K562 (cell line): ENCODE measurements around the gene ALDH16A1. TPM values are rescaled to one million over a fixed set of nuclear protein-coding genes. Genes with fewer than 3 reads are reported as not detected.

Experiments
- CHD7 ChIP-seq: fragments of 200-600 bp; sonication (generic); IDR thresholded peaks from one replicate; pipeline ENCODE4 v1.6.1; 2012; ENCODE audit warnings: mild to moderate bottlenecking, low read depth, low read length, inconsistent platforms
- E2F1 ChIP-seq: sonication (generic); formaldehyde crosslinking; IDR thresholded peaks from 2 replicates; pipeline ENCODE4 v1.8.1; 2023; ENCODE audit warnings: mild to moderate bottlenecking, missing genetic modification reagents, moderate library complexity
- ELK1 ChIP-seq: sonication (generic); formaldehyde crosslinking; IDR thresholded peaks from 2 replicates; pipeline ENCODE4 v1.8.1; 2022; ENCODE audit warnings: missing genetic modification reagents
- MLLT1 ChIP-seq, 2 experiments: fragments of 450-650 bp; IDR thresholded peaks; 2 replicates each; pipeline ENCODE4 v1.6.1; 2016
- PHF21A ChIP-seq: fragments of 450-650 bp; IDR thresholded peaks from 2 replicates; pipeline ENCODE4 v1.6.1; 2017; ENCODE audit warnings: low read depth, borderline replicate concordance
- PKNOX1 ChIP-seq: fragments of 450-650 bp; IDR thresholded peaks from 2 replicates; pipeline ENCODE4 v1.6.1; 2016
- SMARCA5 ChIP-seq: fragments of 450-650 bp; IDR thresholded peaks from 2 replicates; pipeline ENCODE4 v1.6.1; 2016
- VEZF1 ChIP-seq: fragments of 200-800 bp; sonication (Bioruptor generic); IDR thresholded peaks from 2 replicates; pipeline ENCODE4 v1.6.1; 2017; ENCODE audit warnings: missing genetic modification characterization, missing compliant biosample characterization
- ZFX ChIP-seq: sonication (generic); formaldehyde crosslinking; IDR thresholded peaks from 2 replicates; pipeline ENCODE4 v1.8.0; 2022; ENCODE audit warnings: mild to moderate bottlenecking, missing genetic modification reagents, moderate library complexity
- polyA plus RNA-seq, 8 experiments: library from polyadenylated mRNA; depleted of rRNA in 4 of 8; stranded (reverse) in 5 of 8; unstranded in 3 of 8; fragments of >200 nt; fragmentation: Nextera tagmentation in 2 of 8; fragmentation: Illumina TruSeq in 1 of 8; extraction: Ambion mirVana in 2 of 8; extraction: Trizol in 1 of 8; gene quantifications; 2 replicates each; pipeline versions ENCODE4 v1.2.1 to v1.2.3, GENCODE V29; 2011 to 2014; ENCODE audit warnings: inconsistent platforms in 1 of 8, missing spikeins in 1 of 8
- total RNA-seq, 7 experiments: library from RNA; depleted of rRNA in 6 of 7; stranded (reverse); fragments of >200 nt in 6 of 7; fragmentation: Illumina TruSeq in 2 of 7; extraction: Trizol in 2 of 7; gene quantifications; 2 replicates each; pipeline versions ENCODE4 v1.2.1 to v1.2.3, GENCODE V29; 2011 to 2021; ENCODE audit warnings: low replicate concordance in 1 of 7

Gene ALDH16A1
- total and polyA plus RNA-seq, 9 of the 15 experiments (the other 6 are each of a cell fraction or from before 2014, with no cell fraction given) = 2.2 to 52.2 (median 7.6) TPM

- TF ChIP-seq PKNOX1 = peak; percentile 50; the same call in 1 of the 2 replicates
- TF ChIP-seq SMARCA5 = peak; percentile 98
- TF ChIP-seq CHD7 = no peak
- peak in 1 of 2 experiments; percentile 97; a peak in 2 of 4 replicates for TF ChIP-seq MLLT1 (IDR thresholded peaks at IDR 0.05)
- TF ChIP-seq PHF21A = peak; percentile 98
- peak; percentile 34; the same call in 1 of the 2 replicates for TF ChIP-seq ZFX (CRISPR knock-in tag)
- no peak for TF ChIP-seq ELK1 (CRISPR knock-in tag)
- 0 out of 2 replicates have a peak, but pooled peaks have one; percentile 20 for TF ChIP-seq E2F1
- TF ChIP-seq VEZF1 (CRISPR knock-in tag) = peak; percentile 32; the same call in 1 of the 2 replicates
These were observed 22.8 kb upstream of the ALDH16A1 start (continued) for GRCh38 chr19:49430172-49430677.
